Measurements from ENCODE around the gene EFCC1. TPM values are rescaled to one million over a fixed set of nuclear protein-coding genes. Genes with fewer than 3 reads are reported as not detected.

The EFCC1 gene
- total RNA-seq, 1 donor from 2014 or later: 0.21 TPM

DNA sequence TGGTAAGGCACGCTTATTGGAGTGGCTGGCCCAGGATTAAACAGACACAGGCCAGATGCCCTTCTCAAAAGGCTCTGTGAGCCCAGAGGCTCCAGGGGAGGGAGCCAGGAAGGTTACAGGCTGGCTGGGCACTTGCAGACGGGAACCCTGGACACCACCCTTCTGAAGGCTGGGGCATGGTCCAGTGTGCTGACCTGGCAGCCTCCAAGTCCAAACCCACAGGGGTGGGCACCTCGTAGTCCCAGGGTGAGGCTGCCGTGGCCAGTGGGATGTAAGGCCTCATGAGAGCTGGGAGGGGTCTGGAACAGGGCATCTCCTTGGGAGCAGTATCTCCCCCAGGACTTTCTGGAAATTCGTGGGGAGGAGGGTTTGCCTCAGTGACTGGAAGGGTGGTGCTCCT lies 19.6 kb downstream of the EFCC1 start:
- intact Hi-C loops (cut with micrococcal nuclease): no loop called here
- Mint-ChIP-seq H3K4me3 (no peak overlapping the region), H3K9me3 (no peaks in the 10 kb centered on the region), H3K4me1 (ENCODE audit: low read depth) (peaks cover 39% of the 10 kb centered on the region), H3K27ac (no peak overlapping the region), H3K27me3 (ENCODE audit: insufficient read depth) (peaks cover 13% of the 10 kb centered on the region), H3K36me3 (ENCODE audit: low read depth) (peaks cover 5% of the 10 kb centered on the region)
- no peak for DNase-seq (ENCODE audit: low spot score)

DNA sequence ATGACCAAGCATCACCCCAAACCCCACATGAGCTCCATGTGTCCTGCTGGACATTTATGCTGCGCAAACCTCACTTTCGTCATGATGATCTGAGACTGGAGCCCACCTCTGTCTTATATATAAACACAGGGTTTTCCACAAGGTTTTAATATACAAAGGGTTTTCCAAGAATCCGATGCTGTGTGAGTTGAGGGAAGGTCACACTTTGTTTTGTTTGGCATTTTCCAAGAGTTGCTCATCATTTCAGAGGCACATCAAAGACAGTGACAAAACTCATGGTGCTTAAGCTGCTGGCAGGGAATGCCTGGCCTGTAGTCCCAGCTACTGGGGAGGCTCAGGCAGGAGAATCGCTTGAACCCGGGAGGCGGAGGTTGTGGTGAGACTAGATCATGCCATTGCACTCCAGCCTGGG lies 20.0 kb downstream of the EFCC1 start:
- no peaks in the 10 kb centered on the region for H3K9me3 Mint-ChIP-seq
- H3K4me3 Mint-ChIP-seq: no peak overlapping the region
- DNase-seq (ENCODE audit: low spot score): no peak
- peaks cover 39% of the 10 kb centered on the region for H3K4me1 Mint-ChIP-seq (ENCODE audit: low read depth)
- intact Hi-C loops (cut with micrococcal nuclease): no loop called here
- peaks cover 13% of the 10 kb centered on the region for H3K27me3 Mint-ChIP-seq (ENCODE audit: insufficient read depth)
- H3K36me3 Mint-ChIP-seq (ENCODE audit: low read depth): peaks cover 5% of the 10 kb centered on the region
- H3K27ac Mint-ChIP-seq: no peak overlapping the region

DNA sequence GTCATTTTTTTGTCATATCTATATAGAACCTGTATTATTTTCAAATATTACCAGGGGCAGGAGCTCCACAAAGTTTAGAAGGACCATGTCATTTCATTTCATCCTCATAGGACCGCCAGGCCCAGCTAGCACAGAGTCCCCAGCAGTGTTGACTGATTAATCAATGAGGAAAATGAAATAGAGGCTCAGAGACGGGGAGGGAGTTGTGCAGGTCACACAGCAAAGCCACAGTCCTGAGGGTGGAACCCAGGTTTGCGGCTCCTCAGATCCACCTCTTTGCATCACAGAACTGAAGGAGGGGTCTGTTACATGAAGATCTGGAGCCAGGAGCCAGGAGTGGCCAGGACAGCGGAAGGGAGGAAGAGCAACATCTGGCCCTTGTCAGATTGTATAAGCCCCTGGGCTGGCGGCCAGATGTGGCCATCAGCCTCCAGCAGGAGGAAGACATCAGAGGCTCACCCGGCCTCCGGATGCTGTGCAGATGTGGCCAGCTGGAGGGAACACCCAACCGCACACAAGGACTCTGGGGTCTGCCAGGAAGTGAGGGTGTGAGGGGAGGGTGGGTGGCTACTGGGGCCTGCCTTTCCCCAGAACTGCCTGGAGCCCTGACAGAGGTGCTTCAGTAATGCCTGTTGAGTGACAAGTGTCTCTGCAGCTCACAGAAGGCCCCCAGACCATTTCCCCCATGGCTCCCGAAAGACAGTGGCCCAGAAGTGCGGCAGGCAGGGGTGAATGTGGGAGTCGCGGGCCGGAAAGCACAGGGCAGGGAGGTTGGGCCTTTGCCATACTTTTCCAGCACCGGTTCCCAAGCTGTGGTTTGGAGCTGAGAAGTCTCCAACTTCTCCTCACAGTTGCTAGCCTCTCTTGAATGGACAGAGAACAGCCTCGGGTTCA lies 21.3 kb downstream of the EFCC1 start:
- H3K9me3 Mint-ChIP-seq: no peaks in the 10 kb centered on the region
- H3K27ac Mint-ChIP-seq: no peak overlapping the region
- peaks cover 35% of the 10 kb centered on the region for H3K4me1 Mint-ChIP-seq (ENCODE audit: low read depth)
- H3K27me3 Mint-ChIP-seq (ENCODE audit: insufficient read depth): peaks cover 15% of the 10 kb centered on the region
- DNase-seq (ENCODE audit: low spot score): no peak
- intact Hi-C loops (cut with micrococcal nuclease): no loop called here
- no peak overlapping the region for H3K4me3 Mint-ChIP-seq
- peaks cover 5% of the 10 kb centered on the region for H3K36me3 Mint-ChIP-seq (ENCODE audit: low read depth)

DNA sequence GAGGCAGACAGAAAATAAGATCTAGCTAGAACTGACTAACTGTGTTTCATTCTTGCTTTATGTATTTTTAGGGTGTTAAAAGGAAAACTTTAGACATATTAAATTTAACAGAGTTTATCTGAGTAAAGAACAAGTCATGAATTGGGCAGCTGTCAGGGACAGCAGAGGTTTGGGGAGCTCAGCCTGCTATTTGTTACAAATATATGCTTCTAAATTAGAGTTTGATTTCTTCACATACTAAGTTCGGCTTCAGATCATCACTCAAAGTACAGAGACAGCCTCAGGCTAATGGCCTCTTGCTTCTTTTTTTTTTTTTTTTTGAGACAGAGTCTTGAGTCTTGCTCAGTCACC lies 21.9 kb downstream of the EFCC1 start:
- intact Hi-C loops (cut with micrococcal nuclease): no loop called here
- peaks cover 15% of the 10 kb centered on the region for H3K27me3 Mint-ChIP-seq (ENCODE audit: insufficient read depth)
- H3K36me3 Mint-ChIP-seq (ENCODE audit: low read depth): peaks cover 4% of the 10 kb centered on the region
- no peak overlapping the region for H3K4me3 Mint-ChIP-seq
- H3K27ac Mint-ChIP-seq: no peak overlapping the region
- H3K9me3 Mint-ChIP-seq: no peaks in the 10 kb centered on the region
- DNase-seq (ENCODE audit: low spot score): no peak
- H3K4me1 Mint-ChIP-seq (ENCODE audit: low read depth): peaks cover 30% of the 10 kb centered on the region

DNA sequence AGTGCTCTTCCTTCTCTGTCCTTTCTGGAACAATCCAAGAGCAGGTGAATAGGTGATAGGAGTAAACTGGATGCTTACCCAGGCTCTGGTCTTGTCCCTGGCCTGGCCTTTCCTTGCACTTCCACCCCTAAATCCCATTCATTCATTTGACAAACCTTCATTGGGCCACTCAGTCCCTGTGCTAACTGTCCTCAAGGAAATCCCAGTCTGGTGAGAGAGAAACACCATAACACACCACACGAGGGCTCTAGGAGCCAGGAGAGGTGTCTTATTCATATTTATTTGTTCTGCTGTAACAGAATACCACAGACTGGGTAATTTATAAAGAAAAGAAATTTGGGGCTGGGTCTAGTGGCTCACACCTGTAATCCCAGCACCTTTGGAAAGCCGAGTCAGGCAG lies 22.8 kb downstream of the EFCC1 start:
- intact Hi-C loops (cut with micrococcal nuclease): no loop called here
- no peak overlapping the region for H3K27ac Mint-ChIP-seq
- peaks cover 27% of the 10 kb centered on the region for H3K4me1 Mint-ChIP-seq (ENCODE audit: low read depth)
- no peak for DNase-seq (ENCODE audit: low spot score)
- no peak overlapping the region for H3K4me3 Mint-ChIP-seq
- H3K27me3 Mint-ChIP-seq (ENCODE audit: insufficient read depth): peaks cover 13% of the 10 kb centered on the region
- H3K36me3 Mint-ChIP-seq (ENCODE audit: low read depth): peaks cover 4% of the 10 kb centered on the region
- H3K9me3 Mint-ChIP-seq: no peaks in the 10 kb centered on the region

DNA sequence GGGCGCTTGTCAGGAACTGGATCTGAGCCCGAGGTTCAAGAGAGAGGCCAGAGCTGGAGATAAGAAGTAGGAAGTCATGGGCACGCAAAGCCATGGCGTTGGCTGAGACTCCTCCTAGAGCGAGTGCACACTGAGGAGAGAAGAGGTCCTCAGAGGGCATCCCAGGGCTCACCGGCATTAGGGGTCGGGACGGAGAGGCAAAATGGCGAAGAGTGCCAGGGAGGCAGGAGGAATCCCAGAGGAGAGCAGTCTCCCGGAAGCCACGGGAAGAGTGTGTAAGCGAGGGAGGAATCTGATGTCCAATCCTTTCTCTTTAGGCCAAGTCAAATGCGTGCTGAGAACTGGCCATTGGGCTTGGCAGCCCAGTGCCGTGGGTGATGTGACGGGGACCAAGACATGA lies 24.0 kb downstream of the EFCC1 start:
- Mint-ChIP-seq H3K4me1 (ENCODE audit: low read depth) (peaks cover 24% of the 10 kb centered on the region), H3K36me3 (ENCODE audit: low read depth) (peaks cover 4% of the 10 kb centered on the region), H3K27ac (no peak overlapping the region), H3K27me3 (ENCODE audit: insufficient read depth) (peaks cover 13% of the 10 kb centered on the region), H3K9me3 (no peaks in the 10 kb centered on the region), H3K4me3 (no peak overlapping the region)
- intact Hi-C loops (cut with micrococcal nuclease): loop anchor here (5.0 kb wide), 1 partner anchor 148 kb away; the partner anchor contains the start of gene ACAD9
- DNase-seq (ENCODE audit: low spot score): no peak

DNA sequence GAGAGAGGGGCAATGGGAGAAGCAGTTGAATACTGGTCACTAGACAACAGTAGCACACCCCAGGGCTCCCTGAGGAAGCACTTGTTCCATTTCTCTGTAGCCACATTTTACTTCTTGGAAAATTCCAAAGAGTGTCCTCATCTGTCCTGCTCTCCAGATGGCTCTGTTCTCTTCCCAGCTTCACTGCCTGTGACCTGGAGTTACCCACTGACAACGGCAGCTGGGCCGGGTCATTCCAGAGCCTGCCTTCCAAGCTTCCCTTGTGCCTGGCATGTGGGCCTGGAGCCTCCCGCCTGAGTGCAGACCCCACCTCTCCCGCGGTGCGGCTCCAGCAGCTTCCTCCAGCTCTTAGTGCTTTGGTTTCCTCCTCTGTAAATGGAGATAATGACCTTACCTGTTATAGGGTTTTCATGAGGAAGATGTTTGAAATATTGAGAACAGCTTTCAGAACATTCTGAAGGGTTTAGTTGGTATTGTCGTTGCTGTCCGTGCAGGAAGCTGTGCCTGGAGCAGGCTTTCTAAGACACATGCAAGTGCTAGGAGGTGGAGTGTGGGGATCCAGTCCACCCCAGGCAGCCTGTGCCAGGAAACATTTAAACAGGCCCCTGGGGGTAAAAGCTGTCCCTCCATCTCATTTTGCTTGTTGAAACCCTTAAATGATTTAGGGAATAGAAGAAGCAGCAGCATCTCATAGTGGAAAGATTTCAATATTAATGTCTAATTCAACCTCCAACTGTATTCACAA lies 24.8 kb downstream of the EFCC1 start:
- DNase-seq (ENCODE audit: low spot score): no peak
- intact Hi-C loops (cut with micrococcal nuclease): loop anchor here (5.0 kb wide), 1 partner anchor 149 kb away; the partner anchor contains the start of gene ACAD9
- H3K9me3 Mint-ChIP-seq: no peaks in the 10 kb centered on the region
- peaks cover 24% of the 10 kb centered on the region for H3K4me1 Mint-ChIP-seq (ENCODE audit: low read depth)
- H3K27me3 Mint-ChIP-seq (ENCODE audit: insufficient read depth): peaks cover 13% of the 10 kb centered on the region
- H3K36me3 Mint-ChIP-seq (ENCODE audit: low read depth): peaks cover 4% of the 10 kb centered on the region
- H3K27ac Mint-ChIP-seq: peak overlapping the region; percentile 80
- peak overlapping the region; percentile 80 for H3K4me3 Mint-ChIP-seq

DNA sequence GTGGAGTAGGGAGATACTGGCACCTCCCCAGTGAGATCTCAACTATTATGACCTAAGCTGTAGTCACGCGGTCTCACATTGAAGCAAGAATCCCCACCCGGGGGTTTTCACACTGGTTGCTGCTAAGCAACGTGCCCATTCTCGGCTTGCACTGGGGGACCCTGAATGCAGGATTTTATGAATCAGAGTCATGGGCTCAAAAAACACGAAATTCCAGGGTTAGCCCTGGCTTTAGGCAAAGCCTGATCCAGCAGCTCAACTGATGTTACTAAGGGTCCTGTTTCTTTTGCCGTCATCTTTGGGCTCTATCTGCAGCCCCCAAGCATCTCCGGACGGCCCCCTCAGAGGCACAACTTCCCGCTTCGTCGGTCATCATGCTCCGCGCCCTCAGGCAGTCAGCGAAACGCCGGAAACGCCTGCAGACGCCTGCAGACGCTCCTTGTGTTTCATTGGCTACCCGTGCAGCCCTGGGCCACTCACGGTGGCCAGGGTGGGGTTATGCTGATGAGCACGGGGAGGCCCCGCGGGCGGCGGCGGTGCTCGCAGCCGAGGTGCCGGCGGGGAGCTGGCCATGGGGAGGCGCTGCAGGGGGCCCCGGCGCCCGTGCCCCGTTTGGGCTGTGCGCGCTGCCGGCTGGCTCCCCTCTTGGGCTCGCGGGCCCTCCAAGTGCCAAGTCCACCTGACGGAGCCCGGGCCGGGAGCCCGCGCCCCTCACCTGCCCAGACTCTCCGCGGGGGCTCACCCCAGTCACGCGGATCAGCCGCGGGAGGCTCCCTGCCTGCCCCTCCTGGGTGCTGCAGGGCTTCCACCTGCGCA lies 25.8 kb downstream of the EFCC1 start:
- H3K4me3 Mint-ChIP-seq: peak overlapping the region; percentile 80
- peak; percentile 93 for DNase-seq (ENCODE audit: low spot score)
- H3K27me3 Mint-ChIP-seq (ENCODE audit: insufficient read depth): peaks cover 13% of the 10 kb centered on the region
- peaks cover 24% of the 10 kb centered on the region for H3K4me1 Mint-ChIP-seq (ENCODE audit: low read depth)
- H3K9me3 Mint-ChIP-seq: no peaks in the 10 kb centered on the region
- H3K36me3 Mint-ChIP-seq (ENCODE audit: low read depth): peaks cover 4% of the 10 kb centered on the region
- peak overlapping the region; percentile 87 for H3K27ac Mint-ChIP-seq
- intact Hi-C loops (cut with micrococcal nuclease): loop anchor here (1.0 to 5.0 kb wide), 8 partner anchors 11 to 222 kb away; partner anchors contain the start of genes ACAD9, CFAP92, COPG1 and ISY1

DNA sequence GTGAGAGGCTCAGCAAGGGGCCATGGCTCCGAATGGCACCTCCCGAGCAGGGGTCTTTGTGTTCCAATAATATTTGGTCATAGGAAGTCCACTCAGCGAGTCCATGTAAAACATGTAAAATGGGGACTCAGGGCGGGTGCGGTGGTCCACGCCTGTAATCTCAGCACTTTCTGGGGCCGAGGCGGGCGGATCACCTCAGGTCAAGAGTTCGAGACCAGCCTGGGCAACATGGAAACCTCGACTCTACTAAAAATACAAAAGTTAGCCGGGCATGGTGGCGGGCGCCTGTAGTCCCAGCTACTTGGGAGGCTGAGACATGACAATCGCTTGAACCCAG lies 26.4 kb downstream of the EFCC1 start:
- Mint-ChIP-seq H3K4me3 (no peak overlapping the region), H3K9me3 (no peaks in the 10 kb centered on the region), H3K27ac (no peak overlapping the region), H3K36me3 (ENCODE audit: low read depth) (peaks cover 4% of the 10 kb centered on the region), H3K4me1 (ENCODE audit: low read depth) (peaks cover 24% of the 10 kb centered on the region), H3K27me3 (ENCODE audit: insufficient read depth) (peaks cover 13% of the 10 kb centered on the region)
- intact Hi-C loops (cut with micrococcal nuclease): loop anchor here (1.0 to 5.0 kb wide), 8 partner anchors 11 to 222 kb away; partner anchors contain the start of genes ACAD9, CFAP92, COPG1 and ISY1
- DNase-seq (ENCODE audit: low spot score): no peak

DNA sequence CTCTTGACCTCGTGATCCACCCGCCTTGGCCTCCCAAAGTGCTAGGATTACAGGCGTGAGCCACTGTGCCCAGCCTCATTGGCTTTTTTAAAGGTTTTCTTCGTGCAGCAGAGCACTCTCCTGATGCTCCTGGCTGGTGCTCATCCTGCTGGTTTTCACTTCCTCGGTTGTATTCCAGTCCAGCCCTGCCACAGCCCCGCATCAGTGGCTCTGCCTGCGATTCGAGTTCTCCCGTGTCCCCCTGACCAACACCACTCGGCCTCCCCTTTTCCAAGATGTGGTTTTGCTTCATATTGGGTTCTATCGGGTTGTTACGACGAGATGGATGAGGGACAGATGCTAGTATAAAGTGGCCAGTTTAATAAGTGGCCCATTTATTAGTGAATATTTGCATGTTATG lies 27.8 kb downstream of the EFCC1 start:
- intact Hi-C loops (cut with micrococcal nuclease): loop anchor here (2.0 to 5.0 kb wide), 2 partner anchors 20 to 152 kb away; partner anchors contain the start of gene ACAD9
- no peak overlapping the region for H3K27ac Mint-ChIP-seq
- H3K4me3 Mint-ChIP-seq: no peak overlapping the region
- peaks cover 4% of the 10 kb centered on the region for H3K36me3 Mint-ChIP-seq (ENCODE audit: low read depth)
- peaks cover 24% of the 10 kb centered on the region for H3K4me1 Mint-ChIP-seq (ENCODE audit: low read depth)
- peaks cover 10% of the 10 kb centered on the region for H3K27me3 Mint-ChIP-seq (ENCODE audit: insufficient read depth)
- H3K9me3 Mint-ChIP-seq: no peaks in the 10 kb centered on the region
- DNase-seq (ENCODE audit: low spot score): no peak

DNA sequence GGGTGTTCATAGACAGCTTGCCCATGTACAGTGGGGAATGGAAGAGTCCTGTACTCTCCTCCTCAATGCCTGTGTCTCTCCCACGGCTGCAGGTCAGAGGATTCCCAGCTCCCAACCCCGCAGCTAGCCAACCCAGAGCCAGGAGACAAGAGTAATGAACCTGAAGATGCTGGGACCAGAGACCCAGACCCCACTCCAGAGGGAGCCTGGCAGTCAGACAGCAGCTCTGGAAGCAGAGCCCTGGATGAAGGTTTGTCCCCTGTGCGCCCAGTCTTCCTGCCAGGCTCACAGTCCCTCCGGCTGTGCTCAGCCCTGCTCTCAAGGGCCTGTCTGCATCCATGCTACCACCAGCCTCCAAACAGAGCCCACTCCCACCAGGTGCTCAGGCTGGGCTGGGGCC lies 29.5 kb downstream of the EFCC1 start:
- peaks cover 14% of the 10 kb centered on the region for H3K4me1 Mint-ChIP-seq (ENCODE audit: low read depth)
- no peak for DNase-seq (ENCODE audit: low spot score)
- intact Hi-C loops (cut with micrococcal nuclease): no loop called here
- no peak overlapping the region for H3K4me3 Mint-ChIP-seq
- H3K27me3 Mint-ChIP-seq (ENCODE audit: insufficient read depth): peaks cover 2% of the 10 kb centered on the region
- H3K27ac Mint-ChIP-seq: no peak overlapping the region
- H3K36me3 Mint-ChIP-seq (ENCODE audit: low read depth): no peaks in the 10 kb centered on the region
- no peaks in the 10 kb centered on the region for H3K9me3 Mint-ChIP-seq

DNA sequence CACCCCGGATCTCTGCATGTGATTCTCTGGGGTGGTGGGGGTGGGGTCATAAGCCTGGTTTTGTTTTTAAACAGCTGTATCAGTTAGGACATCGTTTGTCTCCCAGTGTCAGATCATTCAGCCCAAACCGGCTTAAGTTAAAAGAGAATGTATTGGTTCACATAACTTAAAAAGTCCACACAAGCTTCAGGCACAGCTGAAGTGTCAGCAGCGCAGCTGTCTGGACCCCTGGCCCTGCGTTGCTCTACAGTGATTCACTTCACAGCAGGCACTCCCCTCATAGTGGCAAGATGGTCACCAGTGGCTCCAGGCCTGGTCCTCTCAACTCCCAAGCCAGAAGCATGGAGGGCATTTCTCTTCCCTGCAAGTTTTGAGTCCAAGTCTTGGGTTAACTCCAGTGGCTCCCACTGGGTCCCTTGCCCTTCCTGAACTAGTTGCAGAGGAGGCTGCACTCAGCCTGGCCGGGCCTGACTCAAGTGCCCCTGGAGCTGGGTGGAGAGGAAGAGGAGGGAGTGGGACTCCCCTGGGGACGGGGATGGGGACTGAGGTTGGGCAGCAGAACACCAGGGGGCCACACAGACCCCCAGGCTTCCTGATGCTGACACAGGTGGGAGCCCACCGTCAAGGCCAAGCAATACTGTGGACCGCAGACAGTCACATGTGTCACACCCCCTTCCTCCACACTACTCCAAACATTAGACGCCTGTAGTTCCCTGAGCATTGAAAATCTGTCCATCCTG lies 30.5 kb downstream of the EFCC1 start:
- intact Hi-C loops (cut with micrococcal nuclease): no loop called here
- Mint-ChIP-seq H3K27ac (no peak overlapping the region), H3K27me3 (ENCODE audit: insufficient read depth) (peaks cover 2% of the 10 kb centered on the region), H3K36me3 (ENCODE audit: low read depth) (no peaks in the 10 kb centered on the region), H3K4me1 (ENCODE audit: low read depth) (peaks cover 4% of the 10 kb centered on the region), H3K9me3 (no peaks in the 10 kb centered on the region), H3K4me3 (no peak overlapping the region)
- DNase-seq (ENCODE audit: low spot score): no peak

All from activated T-helper 1 cell treated with anti-CD3 and anti-CD28 coated beads, Interleukin-12 subunit alpha, Interleukin-12 subunit beta, Interleukin-2, Interleukin-4 antibody, amounts not matched to agents 30 ng/mL and 10 ng/mL and 1 ng/mL, durations not matched to agents 14 hours and 24 hours and 36 hours (primary cell).